GM19463 (cell line): Measurements from ENCODE around the gene NPAS2.

Experiments used
- ATAC-seq: cut with Tn5 transposase; IDR thresholded peaks from one replicate; pipeline ENCODE4 v1.9.1; 2021; ENCODE audit warnings: mild to moderate bottlenecking, moderate library complexity; ENCODE audit not compliant: unreplicated experiment

The NPAS2 gene

DNA sequence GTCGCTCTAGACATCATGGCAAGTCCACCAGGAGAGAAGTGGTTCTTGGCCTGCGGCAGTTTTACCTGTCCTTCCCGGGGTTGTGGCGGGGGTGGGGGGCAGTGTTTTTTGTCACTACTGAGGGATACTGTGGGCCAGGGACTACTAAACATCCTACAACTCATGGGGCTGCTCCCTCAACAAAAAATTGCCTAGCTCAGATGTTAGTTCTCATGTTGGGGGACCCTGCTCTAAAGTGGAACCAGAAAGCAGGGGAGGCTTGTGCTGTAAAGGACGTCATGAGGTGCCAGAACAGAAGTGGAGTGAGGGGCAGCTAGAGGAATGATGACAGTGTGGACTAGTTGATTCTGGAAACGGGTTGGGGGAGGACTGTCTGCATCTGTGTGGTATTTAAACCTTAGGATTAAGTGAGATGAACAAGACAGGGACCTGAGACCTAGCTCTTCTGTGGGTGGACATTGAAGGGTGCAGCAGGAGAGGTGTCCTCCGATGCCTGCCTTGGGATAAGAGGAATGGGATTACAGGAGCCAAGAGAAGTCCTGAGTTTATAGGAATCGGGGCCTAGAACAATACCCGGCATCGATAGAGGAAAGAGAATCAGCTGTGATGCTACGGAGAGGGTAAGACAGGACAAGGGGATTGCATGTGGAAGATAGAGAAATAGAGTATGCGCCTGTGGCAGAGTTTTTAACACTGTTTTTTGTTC is 184.8 kb downstream of the NPAS2 start:
- ATAC-seq, result no peak

DNA sequence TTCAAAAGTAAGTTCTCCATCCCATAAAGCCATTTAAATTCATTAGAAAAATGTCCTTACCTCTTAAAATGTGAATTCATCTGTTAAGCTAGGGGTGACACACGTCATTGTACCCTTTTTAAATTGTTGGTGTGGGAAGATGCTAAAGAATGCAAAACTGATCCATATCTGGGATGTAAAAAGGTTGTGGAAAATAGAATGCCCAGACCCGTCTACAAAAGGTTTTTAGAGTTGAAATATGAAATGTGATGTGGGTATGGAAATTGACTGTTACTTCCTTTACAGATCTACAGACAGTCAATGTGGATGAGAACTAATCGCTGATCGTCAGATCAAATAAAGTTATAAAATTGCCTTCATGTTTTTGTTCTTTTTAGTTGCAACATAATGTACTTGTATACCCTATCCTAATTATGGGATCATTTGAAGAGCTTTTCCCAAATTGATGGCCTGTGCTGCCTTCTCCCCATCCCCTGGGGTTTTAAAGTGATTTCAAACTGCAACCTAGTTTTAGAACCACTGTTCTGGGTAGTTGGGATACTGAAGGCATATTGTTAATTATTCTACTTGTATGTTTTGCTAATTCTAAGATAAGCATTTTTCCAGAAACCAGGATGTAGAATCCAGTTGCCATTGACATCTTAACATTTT is 186.3 kb downstream of the NPAS2 start:
- ATAC-seq, result no peak

DNA sequence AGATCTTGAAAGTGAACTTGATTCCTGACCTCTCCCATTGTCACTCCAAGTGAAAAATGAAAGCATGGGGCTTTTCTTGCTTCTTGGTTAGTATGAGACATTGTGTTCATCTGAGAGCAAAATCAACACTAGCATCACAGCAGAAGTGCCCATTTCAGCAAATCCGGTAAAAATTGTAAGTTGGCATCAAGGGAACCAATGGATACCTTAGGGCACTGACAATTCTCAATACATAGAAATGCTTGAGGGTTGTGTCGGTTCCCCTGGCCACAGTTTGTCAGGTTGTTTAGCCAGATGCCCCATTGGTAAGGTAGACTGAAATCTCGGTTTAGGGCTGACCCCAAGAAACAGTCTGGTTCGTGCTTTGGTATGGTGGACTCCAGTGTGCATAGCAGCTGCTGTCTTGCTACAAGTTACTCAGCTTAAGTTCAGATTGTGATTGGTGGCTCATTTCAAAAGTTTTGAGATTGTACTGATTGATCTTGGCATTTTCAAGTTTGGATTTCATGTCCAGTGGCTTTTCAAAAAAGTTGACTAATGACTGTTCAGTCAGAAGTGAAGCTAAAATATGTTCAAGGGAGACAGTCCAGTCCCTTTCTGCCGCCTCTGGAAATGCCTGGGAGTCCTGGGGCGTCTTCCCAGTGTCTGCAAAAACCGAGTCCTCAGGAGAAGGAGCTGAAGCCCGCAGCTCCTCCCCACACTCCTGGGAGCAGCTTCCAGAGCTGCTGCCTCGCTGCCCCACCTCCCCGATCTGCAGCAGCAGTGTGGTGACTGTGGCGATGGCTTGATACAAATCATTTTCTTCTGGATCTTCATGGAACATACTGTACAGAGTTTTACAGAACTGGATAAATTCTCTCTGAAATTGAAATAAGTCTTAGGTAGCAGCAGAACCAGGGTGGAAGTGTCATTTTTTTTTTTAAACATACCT is 187.7 kb downstream of the NPAS2 start:
- no peak for ATAC-seq

DNA sequence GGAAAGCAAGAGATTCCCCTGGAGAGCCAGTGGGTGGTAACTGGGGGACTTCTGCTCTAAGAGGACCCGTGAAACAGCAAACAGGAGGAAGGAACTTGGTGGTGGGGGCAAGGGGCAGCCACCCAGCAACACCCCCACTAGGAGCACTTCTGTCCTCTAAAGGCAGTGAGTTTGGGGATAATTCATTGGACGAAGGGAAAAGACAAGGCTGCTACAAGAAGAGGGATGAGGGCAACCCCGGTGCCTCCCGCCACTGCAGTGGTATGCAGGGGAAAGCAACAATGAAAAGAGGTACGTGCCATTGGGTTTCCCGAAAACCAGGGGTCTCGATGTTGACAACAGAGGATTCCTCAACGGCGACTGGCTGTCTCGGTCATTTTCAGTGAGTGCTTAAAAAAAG is 191.2 kb downstream of the NPAS2 start:
- ATAC-seq, result no peak

DNA sequence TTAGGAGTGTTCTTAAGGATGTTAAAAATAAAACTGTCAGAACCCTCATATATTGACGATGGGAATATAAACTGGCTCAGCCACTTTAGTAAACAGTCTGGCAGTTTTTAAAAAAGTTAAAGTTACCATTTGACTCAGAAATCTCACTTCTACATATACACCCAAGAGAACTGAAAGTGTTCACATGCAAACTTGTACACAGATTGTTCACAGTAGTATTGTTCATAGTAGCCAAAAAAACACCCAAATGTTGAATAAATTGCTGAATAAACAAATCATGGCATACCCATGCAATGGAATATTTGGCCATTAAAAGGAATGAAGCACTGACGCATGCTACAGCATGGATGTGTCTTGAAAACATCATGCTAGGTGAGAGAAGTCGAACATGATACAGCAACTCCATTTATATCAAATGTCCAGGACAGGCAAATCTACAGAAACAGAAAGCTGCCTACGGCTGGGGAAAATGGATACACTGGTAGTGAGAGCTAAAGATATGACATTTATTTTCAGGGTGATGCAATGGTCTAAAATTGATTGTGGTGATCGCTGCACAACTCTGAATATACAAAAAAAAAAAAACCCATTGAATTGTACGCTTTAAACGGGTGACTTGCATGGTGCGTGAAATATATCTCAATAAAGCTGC is 192.2 kb downstream of the NPAS2 start:
- ATAC-seq, result peak; percentile 75

DNA sequence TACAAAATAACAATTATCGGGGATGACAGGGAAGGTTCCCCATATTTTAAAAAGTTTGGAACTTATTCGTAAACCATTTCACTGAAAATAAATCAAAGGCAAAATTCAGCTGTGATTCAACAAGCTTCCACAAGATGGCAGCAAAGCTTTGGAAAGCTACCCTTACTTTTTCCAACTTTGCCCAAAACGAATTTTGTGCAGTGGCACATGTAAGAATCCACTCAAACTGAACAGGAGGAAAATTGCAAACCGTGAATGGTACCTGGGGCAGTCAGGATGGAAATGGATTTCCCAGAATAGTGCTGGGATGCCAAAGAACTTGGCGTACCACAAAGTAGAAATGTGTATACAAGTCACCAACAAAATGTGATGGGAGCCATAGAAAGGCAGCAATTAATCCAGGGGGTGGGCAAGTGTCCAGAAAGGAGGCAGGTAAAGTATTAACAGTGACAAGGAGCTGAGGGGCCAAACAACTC is 192.8 kb downstream of the NPAS2 start:
- no peak for ATAC-seq

DNA sequence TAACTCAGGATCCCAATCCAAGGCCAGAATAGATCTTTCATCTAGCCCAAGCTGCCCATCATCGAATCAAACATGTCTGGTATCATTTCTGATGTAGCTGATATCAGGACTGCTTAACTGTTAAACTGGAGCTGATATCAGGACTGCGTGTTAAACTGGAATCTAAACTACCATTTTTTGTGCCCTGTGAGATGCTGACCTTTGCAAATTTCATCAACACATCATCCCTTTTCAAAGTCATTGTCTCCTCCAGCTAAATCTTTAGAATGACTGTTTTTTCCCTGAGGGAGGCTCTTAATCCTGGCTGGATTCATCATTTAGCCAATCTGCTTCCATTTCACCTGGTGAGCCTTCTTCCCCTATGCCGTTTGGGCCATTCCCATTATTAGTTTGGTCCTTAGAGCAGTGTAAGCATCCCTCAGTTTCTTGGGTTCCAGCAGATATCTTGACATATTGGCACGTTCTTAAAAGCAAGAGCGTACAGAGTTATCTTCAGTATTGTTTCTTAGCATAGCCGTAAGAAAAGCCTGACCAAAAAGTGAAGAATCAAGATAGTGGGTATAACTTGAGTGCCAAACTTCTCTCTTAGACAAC is 194.4 kb downstream of the NPAS2 start:
- no peak for ATAC-seq

DNA sequence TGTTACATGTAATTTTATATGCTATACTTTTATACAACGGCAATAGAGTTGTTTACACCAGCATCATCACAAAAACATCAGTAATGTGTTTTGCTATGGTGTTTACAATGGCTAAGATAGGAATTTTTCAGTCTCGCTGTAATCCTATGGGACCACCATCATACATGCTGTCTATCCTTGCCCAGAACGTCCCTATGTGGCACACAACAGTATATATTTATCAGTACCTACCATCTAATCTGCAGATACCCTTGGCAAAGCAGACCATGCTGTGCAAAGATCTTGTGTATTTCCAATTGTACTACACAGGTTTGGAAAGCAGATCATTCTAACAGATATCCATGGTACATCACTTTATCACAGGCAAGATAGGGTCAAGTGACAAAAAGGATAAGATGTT is 197.4 kb downstream of the NPAS2 start:
- ATAC-seq, result no peak

DNA sequence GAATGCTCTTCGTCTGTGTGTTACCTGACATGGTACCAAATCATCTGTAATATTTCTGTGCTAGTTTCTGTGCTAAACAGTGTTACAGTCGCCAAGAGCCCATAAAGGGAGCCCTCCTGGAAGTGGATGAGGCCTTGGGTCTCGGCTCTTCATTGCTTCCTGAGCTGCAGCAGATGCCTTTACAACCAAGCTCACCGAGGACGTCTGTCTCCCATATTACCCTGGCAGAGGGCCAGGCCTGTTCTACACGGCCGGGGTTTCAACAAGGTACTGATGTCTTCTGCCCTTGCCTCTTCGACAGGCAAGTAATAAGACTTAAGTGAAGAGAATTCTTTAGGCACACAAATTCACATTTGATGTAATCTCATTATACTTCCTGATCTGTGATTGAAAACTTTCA is 199.0 kb downstream of the NPAS2 start:
- ATAC-seq, result no peak

DNA sequence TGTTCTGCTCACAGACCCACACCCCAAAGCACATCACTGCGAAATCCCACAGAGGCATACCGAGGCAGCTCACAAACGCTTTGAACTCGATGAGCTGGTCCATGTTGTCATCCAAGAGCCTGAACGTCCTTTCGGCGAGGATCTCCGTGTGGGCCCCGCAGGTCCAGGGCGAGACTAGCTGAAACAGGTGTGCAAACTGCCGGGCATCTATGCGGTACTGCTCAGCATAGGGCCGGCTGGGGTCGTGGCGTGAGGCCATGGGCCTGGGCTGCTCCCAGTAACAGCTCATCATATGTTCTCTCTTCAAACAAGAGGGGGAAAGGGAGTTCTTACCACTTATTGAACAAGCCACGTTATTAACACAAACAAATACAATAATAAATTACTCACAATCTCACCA is 202.3 kb downstream of the NPAS2 start:
- no peak for ATAC-seq

DNA sequence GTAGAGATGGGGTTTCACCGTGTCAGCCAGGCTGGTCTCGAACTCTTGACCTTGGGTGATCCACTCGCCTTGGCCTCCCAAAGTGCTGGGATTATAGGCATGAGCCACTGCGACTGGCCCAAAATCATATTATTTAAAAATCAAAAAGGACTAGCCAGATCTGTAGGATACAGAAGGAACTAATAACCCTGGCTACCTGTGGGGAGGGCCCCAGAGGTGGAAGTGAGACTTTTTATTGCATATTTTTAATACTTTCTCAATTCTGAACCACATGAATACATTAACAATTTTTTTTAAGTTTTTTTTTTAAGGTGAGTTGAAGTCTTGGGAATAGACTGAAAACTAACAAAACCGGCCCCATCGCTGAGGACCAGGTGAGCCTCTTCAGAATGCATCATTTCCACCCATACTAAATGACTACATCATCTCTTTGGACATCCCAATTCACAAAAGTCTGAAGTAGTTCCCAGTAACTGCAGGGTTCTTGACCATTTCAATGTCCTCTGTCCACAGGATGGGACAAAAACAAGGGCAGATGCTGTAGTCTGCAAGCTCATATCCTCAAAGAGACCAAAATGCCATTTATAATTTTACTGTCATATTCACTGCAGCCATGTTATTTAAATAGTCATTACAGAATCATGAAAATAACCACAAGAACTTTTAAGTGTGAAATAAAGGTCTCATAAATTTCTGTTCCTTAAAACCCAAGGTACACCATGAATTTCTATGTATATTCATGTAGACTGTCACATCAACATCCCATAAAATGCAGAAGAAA is 203.6 kb downstream of the NPAS2 start:
- ATAC-seq, result no peak

DNA sequence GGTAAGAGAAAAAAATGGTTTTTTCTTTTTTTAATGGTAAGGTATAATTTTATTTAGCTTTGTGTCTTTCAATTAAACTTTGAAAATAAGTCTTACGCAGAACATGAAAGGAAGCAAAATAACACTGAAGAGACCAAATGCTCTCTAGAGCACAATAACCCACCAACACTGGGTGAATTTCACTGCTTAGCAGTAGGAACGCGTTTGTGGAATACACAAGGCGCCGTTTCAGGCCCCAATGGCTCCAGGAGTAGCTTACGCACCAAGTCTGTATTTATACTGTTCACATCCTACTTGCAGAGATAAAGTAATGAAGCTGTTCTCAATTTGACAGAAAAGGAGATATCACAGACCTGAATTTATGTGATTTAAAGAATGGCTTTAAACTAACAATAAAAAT is 205.6 kb downstream of the NPAS2 start:
- no peak for ATAC-seq

DNA sequence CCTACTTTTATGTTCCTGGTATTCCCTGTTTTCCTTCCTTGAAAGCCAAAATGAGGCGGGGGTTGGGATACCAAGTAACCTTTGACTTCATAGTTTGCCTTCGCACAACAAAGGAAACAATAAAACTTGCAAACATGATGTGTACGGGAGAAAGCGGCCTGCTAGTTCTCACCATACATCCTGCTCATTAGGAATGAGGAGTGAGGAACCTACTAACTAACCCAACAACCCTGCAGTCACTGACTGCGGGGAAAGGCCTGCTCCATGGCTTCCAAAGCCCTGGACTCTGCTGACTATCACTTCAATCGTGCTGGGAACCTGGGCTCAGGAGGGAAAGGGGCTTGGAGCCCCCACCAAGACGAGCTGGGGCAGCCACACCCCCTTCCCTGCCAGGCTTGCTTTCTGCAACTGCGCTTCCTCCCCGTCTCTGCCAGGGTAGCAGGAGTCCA is 206.3 kb downstream of the NPAS2 start:
- ATAC-seq, result no peak

DNA sequence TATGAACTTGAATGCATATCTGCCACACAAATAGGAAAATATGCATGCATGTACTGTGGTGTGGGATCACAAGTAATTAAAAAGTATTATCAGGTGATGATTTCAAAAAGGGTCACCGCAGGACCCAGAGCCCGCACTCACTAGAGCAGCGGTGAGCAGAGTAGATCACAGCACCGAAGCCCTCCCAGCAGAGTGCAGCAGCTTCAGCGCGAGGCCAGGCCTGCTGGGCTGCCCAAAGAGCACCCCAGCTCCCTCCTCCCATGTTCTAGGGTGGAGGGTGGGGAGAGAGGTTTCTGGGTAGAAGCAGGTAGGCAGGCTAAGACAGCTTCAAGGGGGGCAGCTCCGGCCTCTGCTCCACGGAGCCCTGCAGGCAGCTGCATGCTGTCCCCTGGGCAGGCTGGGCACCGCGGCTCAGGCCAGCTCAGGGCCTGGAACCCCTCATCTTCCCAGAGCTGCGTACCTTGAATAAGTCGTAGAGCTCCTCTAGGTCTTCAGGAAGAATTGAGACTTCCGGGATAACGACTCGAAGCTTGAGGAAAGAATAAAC is 207.1 kb downstream of the NPAS2 start:
- ATAC-seq, result no peak

DNA sequence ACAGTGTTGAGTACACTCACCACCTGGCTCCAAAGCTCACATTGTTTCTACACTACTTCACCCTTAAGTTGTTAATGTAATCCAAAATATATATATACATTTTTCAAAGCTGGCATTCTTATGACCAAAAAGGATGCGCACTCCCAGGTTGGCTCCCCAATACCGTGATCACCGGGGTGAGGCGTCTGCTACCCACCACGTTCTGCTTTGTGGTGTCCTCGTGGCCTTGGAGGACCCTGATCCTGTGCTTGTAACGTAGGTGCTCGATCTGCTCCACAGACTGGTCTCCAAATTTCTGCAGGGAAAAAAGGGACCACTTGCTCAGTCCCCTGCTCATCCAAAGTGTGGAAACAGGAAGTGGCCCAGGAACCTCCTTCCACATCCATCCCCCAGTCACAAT is 207.9 kb downstream of the NPAS2 start:
- ATAC-seq, result no peak

DNA sequence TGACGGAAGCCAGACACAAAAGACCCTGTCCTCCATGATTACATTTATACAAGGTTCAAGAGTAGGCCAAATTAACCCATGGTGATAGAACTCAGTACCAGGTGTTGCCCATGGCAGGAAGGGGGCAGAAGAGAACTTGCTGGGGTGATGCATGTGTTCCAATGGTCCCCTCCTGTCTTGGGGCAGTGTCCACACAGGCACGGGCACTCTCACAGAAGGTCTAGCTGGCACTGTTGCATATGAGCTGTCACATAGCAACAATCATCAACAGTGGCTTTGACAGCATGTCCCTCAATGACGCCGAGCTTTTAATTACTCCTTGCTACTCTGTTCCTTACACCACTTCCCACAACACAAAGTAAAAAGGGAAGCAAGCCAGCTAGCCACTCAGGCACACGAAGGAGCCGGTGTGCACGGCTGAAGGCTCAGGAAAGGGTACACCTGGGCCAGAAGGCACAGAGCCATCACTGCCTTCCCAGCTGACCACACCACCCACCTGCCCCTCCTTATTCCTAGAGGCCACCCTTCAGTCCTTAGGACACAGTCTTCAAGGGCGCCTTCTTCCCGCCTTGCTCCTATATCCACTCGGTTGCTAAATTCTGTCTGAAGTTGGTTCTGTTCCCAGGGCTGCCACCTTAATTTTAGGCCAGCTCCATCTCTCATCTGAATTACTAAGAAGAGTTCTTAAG is 211.1 kb downstream of the NPAS2 start:
- no peak for ATAC-seq

DNA sequence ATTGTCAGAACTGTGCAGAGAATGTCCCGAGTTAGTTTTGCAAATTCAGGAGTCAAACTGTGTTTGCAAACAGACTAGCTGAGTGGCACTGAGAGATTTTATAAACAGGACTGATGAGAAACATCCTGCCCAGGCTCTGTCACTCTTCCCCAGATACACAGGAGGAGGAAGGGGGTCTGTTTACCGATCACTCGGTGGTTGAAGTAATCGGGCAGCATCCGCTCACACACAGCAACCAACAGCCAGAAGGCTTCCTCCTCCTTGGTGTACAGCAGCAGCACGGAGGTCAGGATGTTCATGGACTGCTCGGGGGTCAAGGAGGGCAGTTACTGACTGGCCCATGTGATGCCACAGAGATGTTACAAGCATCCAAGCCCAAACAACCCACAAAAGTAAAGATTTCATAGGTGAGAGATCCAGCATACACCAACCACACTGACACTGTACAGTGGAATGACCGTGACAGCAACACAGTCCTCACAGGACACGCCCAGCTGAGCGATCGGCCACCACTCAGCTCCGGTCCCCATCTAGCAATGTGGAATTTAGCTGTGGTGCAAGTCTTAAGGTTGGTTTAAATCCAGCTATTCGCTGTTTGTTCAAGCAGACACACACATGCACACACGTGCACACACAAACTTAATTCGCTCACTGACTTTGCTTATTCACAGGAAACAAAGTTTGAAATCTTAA is 212.3 kb downstream of the NPAS2 start:
- no peak for ATAC-seq

DNA sequence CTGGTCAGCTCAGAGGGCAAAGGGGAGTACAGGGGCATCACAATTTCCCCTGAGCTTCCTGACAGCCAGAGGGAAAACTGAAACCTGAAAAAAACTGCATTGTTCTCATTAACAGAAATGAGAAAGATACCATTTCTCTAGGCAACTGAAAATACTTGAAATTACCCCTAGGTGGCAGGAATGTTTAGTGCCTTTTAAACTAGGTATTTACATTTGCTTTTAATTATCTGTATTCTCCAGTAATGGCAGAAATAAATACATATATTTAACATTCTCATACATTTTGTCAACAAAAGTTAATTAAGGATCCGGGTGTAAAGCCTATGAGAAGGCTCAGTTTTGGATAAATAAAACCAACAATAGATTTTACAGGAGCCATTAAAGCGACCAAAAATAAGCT is 216.6 kb downstream of the NPAS2 start:
- no peak for ATAC-seq
